Fibroblast of the aortic adventitia (primary cell): ENCODE measurements around the gene ARHGAP15. TPM values are rescaled to one million over a fixed set of nuclear protein-coding genes. Genes with fewer than 3 reads are reported as not detected.

Experiments
- DNase-seq: peaks from one replicate; pipeline ENCODE4 v3.0.0-alpha.2; 2010; ENCODE audit warnings: low read depth
- H3K4me3 ChIP-seq: 2 replicates; pipeline ENCODE4 v1.5.1; 2011; ENCODE audit warnings: low read depth, mild to moderate bottlenecking, control low read depth, low read length, moderate library complexity
- total RNA-seq: library from RNA; depleted of rRNA; stranded (reverse); fragments of >200 nt; gene quantifications from 2 replicates; pipeline ENCODE4 v1.2.3, GENCODE V29; 2012; ENCODE audit warnings: low replicate concordance
- TF ChIP-seq, protein P1 (sequence below): IDR thresholded peaks from 2 replicates; pipeline ENCODE4 v1.5.1; 2011; ENCODE audit warnings: mild to moderate bottlenecking, low read length, control low read depth, inconsistent platforms; ENCODE audit not compliant: insufficient read depth

The ARHGAP15 gene
- total RNA-seq, 1 donor, result not detected

GRCh38 chr2:143463719-143464118 lies 334.5 kb downstream of the ARHGAP15 start:
- DNase-seq, result no peak
- TF ChIP-seq, protein P1, sequence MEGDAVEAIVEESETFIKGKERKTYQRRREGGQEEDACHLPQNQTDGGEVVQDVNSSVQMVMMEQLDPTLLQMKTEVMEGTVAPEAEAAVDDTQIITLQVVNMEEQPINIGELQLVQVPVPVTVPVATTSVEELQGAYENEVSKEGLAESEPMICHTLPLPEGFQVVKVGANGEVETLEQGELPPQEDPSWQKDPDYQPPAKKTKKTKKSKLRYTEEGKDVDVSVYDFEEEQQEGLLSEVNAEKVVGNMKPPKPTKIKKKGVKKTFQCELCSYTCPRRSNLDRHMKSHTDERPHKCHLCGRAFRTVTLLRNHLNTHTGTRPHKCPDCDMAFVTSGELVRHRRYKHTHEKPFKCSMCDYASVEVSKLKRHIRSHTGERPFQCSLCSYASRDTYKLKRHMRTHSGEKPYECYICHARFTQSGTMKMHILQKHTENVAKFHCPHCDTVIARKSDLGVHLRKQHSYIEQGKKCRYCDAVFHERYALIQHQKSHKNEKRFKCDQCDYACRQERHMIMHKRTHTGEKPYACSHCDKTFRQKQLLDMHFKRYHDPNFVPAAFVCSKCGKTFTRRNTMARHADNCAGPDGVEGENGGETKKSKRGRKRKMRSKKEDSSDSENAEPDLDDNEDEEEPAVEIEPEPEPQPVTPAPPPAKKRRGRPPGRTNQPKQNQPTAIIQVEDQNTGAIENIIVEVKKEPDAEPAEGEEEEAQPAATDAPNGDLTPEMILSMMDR, result no peak
- no peak overlapping the region for H3K4me3 ChIP-seq

- no peak overlapping the region for H3K4me3 ChIP-seq
- TF ChIP-seq, protein P1, result no peak
- no peak for DNase-seq
Measured at GRCh38 chr2:143466391-143466790, 337.2 kb downstream of the ARHGAP15 start.

DNA sequence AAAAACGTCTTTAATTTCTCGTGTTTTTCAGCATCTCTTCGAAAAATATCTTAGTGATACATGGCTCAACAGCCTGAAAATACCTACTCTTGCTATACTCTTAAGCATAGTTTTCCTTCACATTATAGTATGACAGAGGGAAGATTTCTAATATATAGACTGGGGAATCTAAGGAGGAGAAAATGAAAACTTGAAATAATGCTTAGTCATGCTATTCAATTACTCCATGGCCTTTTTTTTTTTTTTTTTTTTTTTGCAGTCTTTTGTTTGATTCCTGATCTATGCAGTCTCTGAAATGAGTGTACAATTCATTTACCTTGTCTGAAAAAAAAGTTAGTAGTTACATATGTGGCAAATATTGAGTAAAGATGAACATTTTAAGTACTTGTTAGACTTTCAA lies 337.8 kb downstream of the ARHGAP15 start:
- DNase-seq, result no peak

DNA sequence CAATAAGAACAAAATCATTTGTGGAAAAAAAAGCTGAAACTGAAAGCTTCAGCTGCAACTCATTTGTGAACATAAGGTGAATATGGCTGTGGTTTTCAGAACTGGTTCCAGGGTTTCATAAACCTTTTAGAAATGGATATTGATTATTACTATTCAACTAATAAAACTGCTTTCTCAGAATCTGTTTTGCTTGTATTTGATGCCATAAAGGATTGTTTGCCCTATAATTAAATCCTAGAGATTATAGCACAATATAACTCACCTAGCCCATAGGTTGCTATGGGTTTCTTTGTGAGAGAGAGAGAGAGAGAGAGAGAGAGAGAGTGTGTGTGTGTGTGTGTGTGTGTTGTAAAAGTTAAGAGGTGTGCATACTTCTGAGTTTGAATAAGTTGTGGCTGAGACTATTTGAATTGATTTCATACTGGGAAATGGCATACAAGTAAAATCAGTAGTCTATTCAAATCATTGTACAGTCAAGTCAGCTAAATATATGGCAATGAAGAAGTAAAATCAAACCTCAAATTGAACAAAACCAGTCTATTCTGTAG lies 339.2 kb downstream of the ARHGAP15 start:
- TF ChIP-seq, protein P1, result no peak
- DNase-seq, result no peak
- no peak overlapping the region for H3K4me3 ChIP-seq

More for the DNA sequence above, 337.8 kb downstream of the ARHGAP15 start:
- H3K4me3 ChIP-seq, result no peak overlapping the region
- TF ChIP-seq, protein P1, result no peak

GRCh38 chr2:143469323-143469722 lies 340.1 kb downstream of the ARHGAP15 start:
- TF ChIP-seq, protein P1, result no peak
- no peak for DNase-seq
- no peak overlapping the region for H3K4me3 ChIP-seq

- TF ChIP-seq, protein P1, result no peak
- H3K4me3 ChIP-seq, result no peak overlapping the region
- DNase-seq, result no peak
Measured at GRCh38 chr2:143471550-143471949, 342.3 kb downstream of the ARHGAP15 start.

DNA sequence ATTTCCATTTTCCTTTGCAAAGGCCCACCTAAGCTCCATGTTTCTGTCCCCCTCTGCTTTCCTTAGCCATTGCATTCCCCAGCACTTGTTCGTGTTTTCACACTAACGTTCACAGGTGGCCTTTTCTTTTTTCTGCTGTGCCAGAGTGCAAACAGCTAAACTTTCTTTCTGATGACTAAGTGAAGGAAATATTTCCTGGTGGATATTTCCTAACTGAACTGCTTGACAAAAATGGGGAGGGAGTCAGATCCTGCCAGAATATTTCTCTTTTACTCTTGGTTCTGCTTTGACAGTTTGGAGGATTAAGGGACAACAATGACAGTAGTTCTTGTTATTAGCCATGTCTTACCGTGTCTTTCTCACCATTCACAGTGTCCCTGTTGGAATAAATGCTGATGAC lies 344.0 kb downstream of the ARHGAP15 start:
- TF ChIP-seq, protein P1, result no peak
- no peak overlapping the region for H3K4me3 ChIP-seq
- DNase-seq, result peak; percentile 74
